Choroid plexus epithelial cell (primary cell): ENCODE results near the gene ALDH16A1.

Experiments used
- DNase-seq: peaks from one replicate; pipeline ENCODE4 v3.0.0-alpha.2; 2010; ENCODE audit warnings: low read depth
- H3K4me3 ChIP-seq: 2 replicates; pipeline ENCODE4 v1.5.1; 2011; ENCODE audit warnings: low read depth, mild to moderate bottlenecking, control low read depth, low read length, moderate library complexity
- TF ChIP-seq, protein P1 (sequence below): conservative IDR thresholded peaks from 2 replicates; pipeline ENCODE4 v1.5.1; 2011; ENCODE audit warnings: low read depth, mild to moderate bottlenecking, control low read depth, inconsistent platforms, low read length, moderate library complexity

The ALDH16A1 gene

GRCh38 chr19:49507803-49508494 lies 54.9 kb downstream of the ALDH16A1 start:
- H3K4me3 ChIP-seq, result no peak overlapping the region
- no peak for DNase-seq
- TF ChIP-seq, protein P1, sequence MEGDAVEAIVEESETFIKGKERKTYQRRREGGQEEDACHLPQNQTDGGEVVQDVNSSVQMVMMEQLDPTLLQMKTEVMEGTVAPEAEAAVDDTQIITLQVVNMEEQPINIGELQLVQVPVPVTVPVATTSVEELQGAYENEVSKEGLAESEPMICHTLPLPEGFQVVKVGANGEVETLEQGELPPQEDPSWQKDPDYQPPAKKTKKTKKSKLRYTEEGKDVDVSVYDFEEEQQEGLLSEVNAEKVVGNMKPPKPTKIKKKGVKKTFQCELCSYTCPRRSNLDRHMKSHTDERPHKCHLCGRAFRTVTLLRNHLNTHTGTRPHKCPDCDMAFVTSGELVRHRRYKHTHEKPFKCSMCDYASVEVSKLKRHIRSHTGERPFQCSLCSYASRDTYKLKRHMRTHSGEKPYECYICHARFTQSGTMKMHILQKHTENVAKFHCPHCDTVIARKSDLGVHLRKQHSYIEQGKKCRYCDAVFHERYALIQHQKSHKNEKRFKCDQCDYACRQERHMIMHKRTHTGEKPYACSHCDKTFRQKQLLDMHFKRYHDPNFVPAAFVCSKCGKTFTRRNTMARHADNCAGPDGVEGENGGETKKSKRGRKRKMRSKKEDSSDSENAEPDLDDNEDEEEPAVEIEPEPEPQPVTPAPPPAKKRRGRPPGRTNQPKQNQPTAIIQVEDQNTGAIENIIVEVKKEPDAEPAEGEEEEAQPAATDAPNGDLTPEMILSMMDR, result no peak

- DNase-seq, result peak; percentile 39
- TF ChIP-seq, protein P1, result no peak
- peak overlapping the region; percentile 73 for H3K4me3 ChIP-seq
Measured at GRCh38 chr19:49512970-49513745, 60.1 kb downstream of the ALDH16A1 start.

GRCh38 chr19:49513746-49514118 lies 60.7 kb downstream of the ALDH16A1 start:
- TF ChIP-seq, protein P1, result no peak
- DNase-seq, result no peak
- H3K4me3 ChIP-seq, result peak overlapping the region; percentile 73

GRCh38 chr19:49514151-49514550 lies 61.1 kb downstream of the ALDH16A1 start:
- TF ChIP-seq, protein P1, result no peak
- DNase-seq, result no peak
- H3K4me3 ChIP-seq, result no peak overlapping the region

DNA sequence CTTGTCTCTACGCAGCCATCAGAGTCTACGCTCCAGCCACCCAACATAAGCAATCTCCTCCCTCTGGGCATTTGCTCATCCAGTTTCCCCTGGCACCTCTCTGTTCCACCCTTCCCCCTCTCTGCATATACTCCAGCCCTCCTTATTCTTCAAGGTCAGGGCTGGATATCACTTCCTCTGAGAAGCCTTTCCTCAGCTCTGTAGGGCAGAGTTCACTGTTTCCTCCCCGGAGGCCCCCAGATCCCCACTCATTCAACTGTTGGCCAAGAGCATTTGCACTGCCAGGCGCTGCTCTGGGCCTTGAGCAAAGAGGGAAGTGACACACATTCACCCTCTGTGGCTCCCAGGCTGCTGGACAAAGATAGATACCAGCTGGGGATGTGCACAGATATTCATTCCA lies 62.7 kb downstream of the ALDH16A1 start:
- no peak for DNase-seq
- TF ChIP-seq, protein P1, result no peak
- H3K4me3 ChIP-seq, result no peak overlapping the region

GRCh38 chr19:49518033-49518432 lies 65.0 kb downstream of the ALDH16A1 start:
- no peak for DNase-seq
- TF ChIP-seq, protein P1, result no peak
- H3K4me3 ChIP-seq, result no peak overlapping the region
